H1 (cell line): ENCODE measurements around the gene NIPAL3. TPM values are rescaled to one million over a fixed set of nuclear protein-coding genes. Genes with fewer than 3 reads are reported as not detected.

Experiments used
- CTCF ChIA-PET: fragments of 300-600 bp; sonication (Branson Sonifier 250); formaldehyde crosslinking; loops from one replicate; lab custom pipeline; 2021; ENCODE audit not compliant: partially characterized antibody; lab: Charles Lee
- POLR2A ChIA-PET: fragments of 300-600 bp; sonication (Branson Sonifier 250); formaldehyde crosslinking; loops from one replicate; lab custom pipeline; 2021; ENCODE audit warnings: inconsistent platforms; ENCODE audit not compliant: partially characterized antibody; lab: Charles Lee
- DNase-seq, 2 experiments: peaks; one replicate each; pipeline versions ENCODE4 v3.0.0 to v3.0.0-alpha.2; 2010 to 2022; ENCODE audit warnings: low spot score in 2 of 2, low read depth in 1 of 2, mixed read lengths in 1 of 2
- FAIRE-seq: peaks from 2 replicates; lab custom pipeline; 2011; peaks lifted over from hg19 to GRCh38; lab: Jason Lieb, UNC
- H2AFZ ChIP-seq: 2 replicates; pipeline ENCODE4 v1.8.1; 2012; ENCODE audit warnings: low read length, inconsistent platforms
- H2AK5ac ChIP-seq: 2 replicates; pipeline ENCODE4 v1.6.1; 2013; ENCODE audit warnings: low read depth, low read length
- H2BK120ac ChIP-seq: replicated peaks from 2 replicates; pipeline ENCODE3; 2013; ENCODE audit warnings: low read depth, low read length, inconsistent platforms
- H2BK12ac ChIP-seq: 2 replicates; pipeline ENCODE4 v1.6.1; 2013; ENCODE audit warnings: low read depth, low read length
- H2BK15ac ChIP-seq: 2 replicates; pipeline ENCODE4 v1.6.1; 2013; ENCODE audit warnings: low read length
- H2BK20ac ChIP-seq: 2 replicates; pipeline ENCODE4 v1.6.1; 2013; ENCODE audit warnings: low read length
- H2BK5ac ChIP-seq: 2 replicates; pipeline ENCODE4 v1.6.1; 2013; ENCODE audit warnings: low read depth, low read length
- H3K14ac ChIP-seq: 2 replicates; pipeline ENCODE4 v1.6.1; 2013; ENCODE audit warnings: inconsistent platforms; ENCODE audit not compliant: insufficient read length
- H3K18ac ChIP-seq: 2 replicates; pipeline ENCODE4 v1.6.1; 2013; ENCODE audit warnings: low read length; ENCODE audit errors: extremely low read depth
- H3K23ac ChIP-seq: 2 replicates; pipeline ENCODE4 v1.6.1; 2013; ENCODE audit warnings: inconsistent platforms; ENCODE audit not compliant: insufficient read length
- H3K23me2 ChIP-seq: 2 replicates; pipeline ENCODE4 v1.6.1; 2013; ENCODE audit warnings: low read depth, low read length
- H3K27ac ChIP-seq: 2 replicates; pipeline ENCODE4 v1.6.1; 2011; ENCODE audit warnings: low read depth, low read length, inconsistent platforms
- H3K27me3 ChIP-seq, 4 experiments: replicated peaks in 1 of 4; 1 replicate in 1 of 4; 2 replicates in 3 of 4; pipeline versions ENCODE4 v1.6.1 to v1.8.1; 2011 to 2013; ENCODE audit warnings: low read length in 3 of 4, mild to moderate bottlenecking in 3 of 4, inconsistent platforms in 2 of 4, mixed read lengths in 2 of 4, moderate library complexity in 1 of 4; ENCODE audit not compliant: control insufficient read depth in 3 of 4, insufficient read depth in 3 of 4; ENCODE audit errors: extremely low read depth in 1 of 4
- H3K36me3 ChIP-seq, 4 experiments: 2 replicates each; pipeline versions ENCODE4 v1.6.1 to v1.8.1; 2011 to 2013; ENCODE audit warnings: mild to moderate bottlenecking in 4 of 4, low read length in 3 of 4, moderate library complexity in 2 of 4, control low read depth in 1 of 4, inconsistent platforms in 1 of 4; ENCODE audit not compliant: insufficient read depth in 4 of 4, control insufficient read depth in 2 of 4
- H3K4ac ChIP-seq: replicated peaks from 2 replicates; pipeline ENCODE3; 2013; ENCODE audit warnings: low read length, low read depth, mixed read lengths, inconsistent platforms; ENCODE audit not compliant: insufficient read length
- H3K4me1 ChIP-seq, 4 experiments: replicated peaks in 1 of 4; 1 replicate in 1 of 4; 2 replicates in 3 of 4; pipeline versions ENCODE4 v1.6.1 to v1.8.1; 2011 to 2013; ENCODE audit warnings: low read length in 3 of 4, inconsistent platforms in 2 of 4, mixed read lengths in 1 of 4; ENCODE audit not compliant: insufficient read depth in 4 of 4, control insufficient read depth in 3 of 4
- H3K4me2 ChIP-seq, 2 experiments: 2 replicates each; pipeline versions ENCODE4 v1.6.1 to v1.8.1; 2011 to 2013; ENCODE audit warnings: low read depth in 2 of 2, low read length in 2 of 2, control low read depth in 1 of 2, inconsistent platforms in 1 of 2, mild to moderate bottlenecking in 1 of 2; ENCODE audit not compliant: insufficient read depth in 1 of 2
- H3K4me3 ChIP-seq, 4 experiments: fragments of 200-600, 300-600 bp in 1 of 4; sonication (generic), shearing (Covaris generic), sonication (Bioruptor Twin) in 1 of 4; 2 replicates each; pipeline versions ENCODE4 v1.5.1 to v1.8.1; 2011 to 2016; ENCODE audit warnings: low read length in 4 of 4, low read depth in 3 of 4, control low read depth in 2 of 4, inconsistent platforms in 2 of 4, mild to moderate bottlenecking in 2 of 4, mixed read lengths in 1 of 4, moderate library complexity in 1 of 4; ENCODE audit not compliant: insufficient read depth in 2 of 4; ENCODE audit errors: extremely low read depth in 1 of 4
- H3K56ac ChIP-seq: replicated peaks from 2 replicates; pipeline ENCODE3; 2013; ENCODE audit warnings: low read depth, mild to moderate bottlenecking, mixed read lengths, low read length, inconsistent platforms; ENCODE audit not compliant: insufficient read length
- H3K79me1 ChIP-seq: 2 replicates; pipeline ENCODE4 v1.6.1; 2013; ENCODE audit warnings: low read depth, low read length, control low read depth
- H3K79me2 ChIP-seq, 2 experiments: 2 replicates each; pipeline versions ENCODE4 v1.6.1 to v1.8.1; 2012 to 2013; ENCODE audit warnings: low read length in 2 of 2, mild to moderate bottlenecking in 2 of 2, inconsistent platforms in 1 of 2; ENCODE audit not compliant: insufficient read depth in 2 of 2, control insufficient read depth in 1 of 2
- H3K9ac ChIP-seq, 4 experiments: replicated peaks in 1 of 4; 1 replicate in 1 of 4; 2 replicates in 3 of 4; pipeline versions ENCODE4 v1.6.1 to v1.8.1; 2011 to 2013; ENCODE audit warnings: low read depth in 3 of 4, low read length in 3 of 4, control low read depth in 2 of 4, mild to moderate bottlenecking in 2 of 4, moderate library complexity in 2 of 4, inconsistent platforms in 1 of 4; ENCODE audit errors: extremely low read depth in 1 of 4
- H3K9me3 ChIP-seq, 2 experiments: 2 replicates each; pipeline versions ENCODE4 v1.6.1 to v1.8.1; 2012 to 2013; ENCODE audit warnings: mild to moderate bottlenecking in 2 of 2, moderate library complexity in 2 of 2, control low read depth in 1 of 2, inconsistent platforms in 1 of 2, low read depth in 1 of 2, low read length in 1 of 2, mixed read lengths in 1 of 2; ENCODE audit not compliant: insufficient read depth in 2 of 2
- H4K20me1 ChIP-seq, 2 experiments: replicated peaks in 1 of 2; 2 replicates each; pipeline versions ENCODE3 to v1.8.1; 2011 to 2013; ENCODE audit warnings: inconsistent platforms in 2 of 2, low read length in 2 of 2, mild to moderate bottlenecking in 1 of 2; ENCODE audit not compliant: insufficient read depth in 2 of 2, control insufficient read depth in 1 of 2
- H4K5ac ChIP-seq: 2 replicates; pipeline ENCODE4 v1.6.1; 2013; ENCODE audit warnings: low read length, low read depth, mixed read lengths, inconsistent platforms; ENCODE audit not compliant: insufficient read length
- H4K8ac ChIP-seq: 2 replicates; pipeline ENCODE4 v1.8.0; 2013; ENCODE audit warnings: mild to moderate bottlenecking, moderate library complexity, low read length, inconsistent platforms; ENCODE audit not compliant: insufficient read depth; ENCODE audit errors: extremely low read depth
- H4K91ac ChIP-seq: replicated peaks from 2 replicates; pipeline ENCODE3; 2013; ENCODE audit warnings: low read length, mixed read lengths, inconsistent platforms; ENCODE audit not compliant: insufficient read length
- ASH2L ChIP-seq: fragments of 200-600, 300-600 bp; sonication (generic); IDR thresholded peaks from one replicate; pipeline ENCODE4 v1.7.1; 2017; ENCODE audit warnings: low read length
- CBX5 ChIP-seq: fragments of 300-800, 300-1000 bp; sonication (generic); IDR thresholded peaks from 2 replicates; pipeline ENCODE4 v1.7.1; 2016; ENCODE audit warnings: antibody characterized with exemption, low read length, low read depth
- CEBPB ChIP-seq: IDR thresholded peaks from 2 replicates; pipeline ENCODE4 v1.6.1; 2012; ENCODE audit warnings: low read depth, low read length
- CHD2 ChIP-seq: IDR thresholded peaks from 2 replicates; pipeline ENCODE4 v1.6.1; 2012; ENCODE audit warnings: low read length, improper control_type of control experiment
- FOSL1 ChIP-seq: IDR thresholded peaks from 2 replicates; pipeline ENCODE4 v1.6.1; 2011; ENCODE audit warnings: mild to moderate bottlenecking, low read depth, low read length, moderate library complexity; ENCODE audit not compliant: insufficient read depth
- GTF2F1 ChIP-seq: IDR thresholded peaks from 2 replicates; pipeline ENCODE4 v1.6.1; 2012; ENCODE audit warnings: low read depth, low read length, improper control_type of control experiment, borderline replicate concordance
- JUND ChIP-seq: IDR thresholded peaks from 2 replicates; pipeline ENCODE4 v1.6.1; 2011; ENCODE audit warnings: mild to moderate bottlenecking, improper control_type of control experiment, low read length
- KDM4A ChIP-seq: IDR thresholded peaks from one replicate; pipeline ENCODE4 v1.7.1; 2012; ENCODE audit warnings: low read depth, mild to moderate bottlenecking, moderate library complexity, low read length, inconsistent platforms; ENCODE audit not compliant: severe bottlenecking
- NANOG ChIP-seq: IDR thresholded peaks from 2 replicates; pipeline ENCODE4 v1.6.1; 2011; ENCODE audit warnings: low read length, low read depth, mild to moderate bottlenecking, inconsistent platforms; ENCODE audit not compliant: insufficient read depth, poor library complexity, severe bottlenecking
- SIRT6 ChIP-seq: IDR thresholded peaks from one replicate; pipeline ENCODE4 v1.7.1; 2012; ENCODE audit warnings: low read length, inconsistent platforms
- TBP ChIP-seq: IDR thresholded peaks from 2 replicates; pipeline ENCODE4 v1.6.1; 2011; ENCODE audit warnings: low read depth, low read length, improper control_type of control experiment
- YY1 ChIP-seq: IDR thresholded peaks from 2 replicates; pipeline ENCODE4 v1.6.1; 2011; ENCODE audit warnings: low read depth, mild to moderate bottlenecking, low read length
- ZNF274 ChIP-seq: IDR thresholded peaks from 2 replicates; pipeline ENCODE4 v1.7.0; 2012; ENCODE audit warnings: low read length, borderline replicate concordance; ENCODE audit errors: extremely low read depth
- WGBS, 2 experiments: shearing (Covaris generic) in 1 of 2; methylation state at CpG; one replicate each; pipeline versions ENCODE4 v1.1.6 to v1.1.7; 2013 to 2015; ENCODE audit warnings: low lambda C conversion rate in 2 of 2, mixed read lengths in 2 of 2, inconsistent platforms in 1 of 2, low coverage in 1 of 2, missing lambda C conversion rate in 1 of 2; ENCODE audit not compliant: insufficient replicate concordance in 2 of 2, insufficient coverage in 1 of 2, insufficient read length in 1 of 2; ENCODE audit errors: extremely low coverage in 1 of 2, missing lambda C conversion rate in 1 of 2; 5-methylcytosine and 5-hydroxymethylcytosine counted together
- polyA plus RNA-seq, 7 experiments: library from polyadenylated mRNA; depleted of rRNA in 3 of 7; stranded (reverse) in 5 of 7; unstranded in 2 of 7; fragments of >200 nt in 5 of 7; fragments of 200-250 nt in 2 of 7; gene quantifications; 1 replicate in 5 of 7; 2 replicates in 1 of 7; 4 replicates in 1 of 7; pipeline versions ENCODE4 v1.2.1 to v1.2.3, GENCODE V29; 2011 to 2013; ENCODE audit warnings: missing spikeins in 2 of 7, mixed read lengths in 2 of 7
- total RNA-seq: library from RNA; stranded (reverse); fragmentation: NEBNext Ultra II Directional; extraction: Animal tissue kit (Norgen Biotek cat#: 25700); gene quantifications from 2 replicates; pipeline ENCODE4 v1.2.1, GENCODE V29; 2021
- TF ChIP-seq, protein P1 (sequence below): IDR thresholded peaks from 2 replicates; pipeline ENCODE4 v1.6.1; 2011; ENCODE audit warnings: low read length, improper control_type of control experiment

NIPAL3 gene
- total and polyA plus RNA-seq, 2 of the 8 experiments (the other 6 are each of a cell fraction or from before 2014, with no cell fraction given) = 8.8 to 11.0 TPM

DNA sequence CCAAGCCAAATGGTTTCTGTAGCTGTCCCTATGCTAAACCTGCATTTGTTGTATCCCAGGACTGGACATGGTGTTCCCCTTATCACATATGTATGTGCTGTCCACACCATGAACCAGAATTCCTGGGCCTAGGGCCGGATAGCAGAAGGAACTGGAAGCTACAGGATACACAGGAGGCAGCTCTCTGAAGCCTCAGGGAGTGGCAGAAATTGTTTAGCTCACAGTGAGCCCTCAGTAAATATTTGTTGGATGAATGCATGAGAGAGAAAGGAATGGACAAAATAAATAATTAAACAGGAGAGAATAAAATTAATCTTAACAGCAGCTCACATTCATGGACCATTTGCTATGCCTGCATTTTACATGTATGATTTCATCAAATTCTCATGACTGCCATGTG lies 2.1 kb downstream of the NIPAL3 start:
- no peaks in the 10 kb centered on the region for H3K36me3 ChIP-seq
- no peak overlapping the region for H4K8ac ChIP-seq
- WGBS, 2 experiments = 81% methylated on average over 1 of the region's 1 CpG; no CpG with 5 or more reads in 1 of the 2 experiments
- H3K56ac ChIP-seq = no peak overlapping the region
- no peak overlapping the region for H3K4ac ChIP-seq
- H4K5ac ChIP-seq = no peak overlapping the region
- H3K4me3 ChIP-seq = no peak overlapping the region
- 0 out of 4 replicates have a peak, but pooled peaks cover 0 to 2% of the 10 kb centered on the region in 2 experiments for H3K79me2 ChIP-seq
- ChIA-PET POLR2A (no interaction called here), CTCF (interaction anchor here (0.6 to 2.6 kb wide), 9 partner anchors 9 to 170 kb away, joined by 3 to 8 read pairs (median 4); no protein-coding TSS in a partner anchor)
- H3K4me1 ChIP-seq = peaks cover 0 to 6% (median under 1%) of the 10 kb centered on the region in 4 experiments; a peak in 3 of 7 replicates
- no peak overlapping the region for H2BK120ac ChIP-seq
- H3K14ac ChIP-seq = no peak overlapping the region
- no peak for FAIRE-seq
- H3K79me1 ChIP-seq = no peaks in the 10 kb centered on the region
- no peak overlapping the region for H2BK12ac ChIP-seq
- H3K18ac ChIP-seq = no peak overlapping the region
- H4K20me1 ChIP-seq = no peaks in the 10 kb centered on the region
- no peak overlapping the region for H2AFZ ChIP-seq
- no peak overlapping the region for H3K9ac ChIP-seq
- no peak overlapping the region for H2BK20ac ChIP-seq
- no peak overlapping the region for H3K4me2 ChIP-seq
- H4K91ac ChIP-seq = no peak overlapping the region
- no peak for DNase-seq
- no peak overlapping the region for H2AK5ac ChIP-seq
- no peak overlapping the region for H3K27ac ChIP-seq
- no peak overlapping the region for H3K23ac ChIP-seq
- no peak overlapping the region for H2BK15ac ChIP-seq
- H3K9me3 ChIP-seq = no peaks in the 10 kb centered on the region
- no peaks in the 10 kb centered on the region for H3K27me3 ChIP-seq
- peaks cover 11% of the 10 kb centered on the region for H3K23me2 ChIP-seq
- no peak overlapping the region for H2BK5ac ChIP-seq
- TF ChIP-seq CBX5 = no peak
- TF ChIP-seq, protein P1, sequence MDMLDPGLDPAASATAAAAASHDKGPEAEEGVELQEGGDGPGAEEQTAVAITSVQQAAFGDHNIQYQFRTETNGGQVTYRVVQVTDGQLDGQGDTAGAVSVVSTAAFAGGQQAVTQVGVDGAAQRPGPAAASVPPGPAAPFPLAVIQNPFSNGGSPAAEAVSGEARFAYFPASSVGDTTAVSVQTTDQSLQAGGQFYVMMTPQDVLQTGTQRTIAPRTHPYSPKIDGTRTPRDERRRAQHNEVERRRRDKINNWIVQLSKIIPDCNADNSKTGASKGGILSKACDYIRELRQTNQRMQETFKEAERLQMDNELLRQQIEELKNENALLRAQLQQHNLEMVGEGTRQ = no peak
- no peak for TF ChIP-seq GTF2F1
- no peak for TF ChIP-seq FOSL1
- TF ChIP-seq ZNF274 = no peak
- TF ChIP-seq YY1 = no peak
- no peak for TF ChIP-seq ASH2L
- no peak for TF ChIP-seq SIRT6
- no peak for TF ChIP-seq CHD2
- no peak for TF ChIP-seq CEBPB
- no peak for TF ChIP-seq NANOG
- no peak for TF ChIP-seq TBP
- no peak for TF ChIP-seq JUND
- TF ChIP-seq KDM4A = no peak
